GM21619 (cell line): ENCODE data around the gene SSR2.
A peak's percentile ranks its signal among the peaks of the same experiment; 100 is the strongest.
"Not testable (repeated sequence)": the region's sequence is repeated elsewhere in the genome, so short reads cannot be mapped to it uniquely, and the experiment has no call there.

Experiments
- ATAC-seq: cut with Tn5 transposase; IDR thresholded peaks from one replicate; pipeline ENCODE4 v1.9.1; 2021; ENCODE audit not compliant: unreplicated experiment

SSR2 gene

GRCh38 chr1:155996166-155996565 lies 24.6 kb downstream of the SSR2 start:
- ATAC-seq: no peak

GRCh38 chr1:155993595-155993994 lies 27.2 kb downstream of the SSR2 start:
- no peak for ATAC-seq

- peak; percentile 10 for ATAC-seq
These were observed 30.6 kb downstream of the SSR2 start for GRCh38 chr1:155990005-155990739.

- peak; percentile 72 for ATAC-seq
These were observed 31.3 kb downstream of the SSR2 start for GRCh38 chr1:155989242-155990004.

GRCh38 chr1:155984903-155985645 lies 35.7 kb downstream of the SSR2 start:
- not testable (repeated sequence) for ATAC-seq

- ATAC-seq: no peak
These were observed 36.4 kb downstream of the SSR2 start for GRCh38 chr1:155984341-155984740.

- ATAC-seq: no peak
These were observed 37.3 kb downstream of the SSR2 start for GRCh38 chr1:155983191-155984024.

GRCh38 chr1:155982106-155982505 lies 38.6 kb downstream of the SSR2 start:
- ATAC-seq: no peak

- no peak for ATAC-seq
These were observed 39.3 kb downstream of the SSR2 start for GRCh38 chr1:155981266-155982088.

GRCh38 chr1:155979597-155980343 lies 41.0 kb downstream of the SSR2 start:
- no peak for ATAC-seq

GRCh38 chr1:155978973-155979429 lies 41.8 kb downstream of the SSR2 start:
- no peak for ATAC-seq

GRCh38 chr1:155978325-155978972 lies 42.3 kb downstream of the SSR2 start, which contains the start of gene ARHGEF2:
Gene ARHGEF2 (minus strand): TSS chr1:155978547. CDS start chr1:155978427, 120 bp downstream.
- ATAC-seq: peak; percentile 50

- no peak for ATAC-seq
These were observed 42.9 kb downstream of the SSR2 start for GRCh38 chr1:155977690-155978324.

GRCh38 chr1:155976913-155977689 lies 43.6 kb downstream of the SSR2 start:
- no peak for ATAC-seq

- no peak for ATAC-seq
These were observed 44.5 kb downstream of the SSR2 start for GRCh38 chr1:155976062-155976912.

GRCh38 chr1:155975375-155976061 lies 45.2 kb downstream of the SSR2 start:
- no peak for ATAC-seq
